GM11168 (cell line): ENCODE data around the gene IGFBPL1.
"Not testable (repeated sequence)": the region's sequence is repeated elsewhere in the genome, so short reads cannot be mapped to it uniquely, and the experiment has no call there.

Experiments
- in situ Hi-C: fragments of 300-500 bp; cut with MboI; formaldehyde crosslinking; loops from one replicate; pipeline ENCODE4 v1.12.0; 2022; ENCODE audit warnings: low sequenced_read_pairs; ENCODE audit not compliant: unreplicated experiment

Gene IGFBPL1, protein sequence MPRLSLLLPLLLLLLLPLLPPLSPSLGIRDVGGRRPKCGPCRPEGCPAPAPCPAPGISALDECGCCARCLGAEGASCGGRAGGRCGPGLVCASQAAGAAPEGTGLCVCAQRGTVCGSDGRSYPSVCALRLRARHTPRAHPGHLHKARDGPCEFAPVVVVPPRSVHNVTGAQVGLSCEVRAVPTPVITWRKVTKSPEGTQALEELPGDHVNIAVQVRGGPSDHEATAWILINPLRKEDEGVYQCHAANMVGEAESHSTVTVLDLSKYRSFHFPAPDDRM

DNA sequence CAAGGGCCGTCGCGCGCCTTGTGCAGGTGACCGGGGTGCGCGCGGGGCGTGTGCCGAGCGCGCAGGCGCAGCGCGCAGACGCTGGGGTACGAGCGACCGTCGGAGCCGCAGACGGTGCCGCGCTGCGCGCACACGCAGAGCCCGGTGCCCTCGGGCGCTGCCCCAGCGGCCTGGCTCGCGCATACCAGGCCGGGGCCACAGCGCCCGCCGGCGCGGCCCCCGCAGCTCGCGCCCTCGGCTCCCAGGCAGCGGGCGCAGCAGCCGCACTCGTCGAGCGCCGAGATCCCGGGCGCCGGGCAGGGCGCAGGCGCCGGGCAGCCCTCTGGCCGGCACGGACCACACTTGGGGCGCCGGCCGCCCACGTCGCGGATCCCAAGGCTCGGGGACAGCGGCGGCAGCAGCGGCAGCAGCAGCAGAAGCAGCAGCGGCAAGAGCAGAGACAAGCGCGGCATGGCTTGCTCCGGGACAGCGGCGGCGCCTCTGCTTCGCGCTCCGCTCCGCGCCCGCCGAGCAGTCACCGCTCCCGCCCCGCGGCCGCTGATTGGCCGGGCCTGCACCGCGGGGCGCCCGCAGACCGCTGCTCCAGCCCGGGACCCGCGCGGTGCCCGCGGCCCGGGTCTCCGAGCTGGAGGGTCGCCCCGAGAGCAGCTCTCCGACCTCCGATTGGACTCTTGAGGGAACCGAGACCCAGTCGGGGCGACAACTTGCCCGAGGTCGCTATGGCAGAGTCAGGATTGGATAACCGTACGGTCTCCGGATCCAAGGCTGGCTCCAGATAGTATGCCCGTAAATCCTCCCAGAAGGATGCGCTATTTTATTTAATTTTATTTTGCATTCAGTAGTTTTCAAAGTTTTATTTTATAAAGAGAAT lies at the start of gene IGFBPL1:
Gene IGFBPL1, minus strand, starts transcription at position 482 of the 871 bp plus-strand sequence. Its CDS starts 30 bp downstream, at position 452.
- in situ Hi-C loops = no loop called here

- in situ Hi-C loops = not testable (repeated sequence)
These were observed 48.5 kb upstream of the IGFBPL1 start for GRCh38 chr9:38472583-38473249.

DNA sequence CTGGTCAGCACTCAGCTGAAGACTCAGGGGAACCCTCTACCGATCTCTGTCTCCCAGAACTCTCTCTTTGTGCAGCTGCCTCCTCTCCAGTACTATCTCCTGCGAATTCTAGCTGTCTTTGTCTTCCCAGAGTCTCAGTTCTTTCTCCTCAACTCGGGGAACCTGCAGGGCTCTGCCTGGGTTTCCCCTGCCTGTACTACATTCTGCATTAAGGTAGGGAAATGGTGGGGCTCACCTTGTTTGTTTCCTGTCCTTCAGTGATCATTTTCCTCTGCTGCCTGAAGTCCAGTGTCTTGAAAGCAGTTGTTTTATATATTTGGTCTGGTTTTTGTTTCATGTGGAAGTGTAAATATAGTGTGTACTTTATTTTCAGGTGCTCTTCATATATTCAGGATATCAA lies 43.1 kb upstream of the IGFBPL1 start:
- in situ Hi-C loops = no loop called here

GRCh38 chr9:38453835-38454234 lies 29.6 kb upstream of the IGFBPL1 start:
- in situ Hi-C loops = no loop called here

GRCh38 chr9:38451162-38451561 lies 26.9 kb upstream of the IGFBPL1 start:
- in situ Hi-C loops = no loop called here

- in situ Hi-C loops = no loop called here
These were observed 23.4 kb upstream of the IGFBPL1 start for GRCh38 chr9:38447703-38448102.

- in situ Hi-C loops = no loop called here
These were observed 21.1 kb upstream of the IGFBPL1 start for GRCh38 chr9:38445154-38446043.

DNA sequence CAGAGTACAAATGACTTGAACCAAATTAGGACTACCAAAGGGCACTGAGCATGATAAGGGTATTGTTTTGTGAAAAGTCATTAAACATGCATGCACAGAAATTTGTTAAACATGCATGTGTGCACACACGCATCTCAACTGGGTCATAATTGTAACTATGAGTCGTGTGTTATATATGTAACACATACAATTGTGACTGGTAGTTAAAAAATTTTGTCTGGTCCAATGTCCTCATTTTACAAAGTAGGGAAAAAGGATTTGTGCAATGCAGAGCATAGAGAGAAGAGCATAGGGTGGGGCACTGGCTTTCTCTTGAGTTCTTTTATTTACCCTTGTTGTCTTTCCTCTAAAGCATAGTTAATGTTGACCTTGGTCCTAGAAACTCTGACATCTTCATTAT lies 19.3 kb upstream of the IGFBPL1 start:
- in situ Hi-C loops = no loop called here

GRCh38 chr9:38443181-38443580 lies 18.9 kb upstream of the IGFBPL1 start:
- in situ Hi-C loops = no loop called here

GRCh38 chr9:38442473-38443096 lies 18.3 kb upstream of the IGFBPL1 start:
- in situ Hi-C loops = no loop called here

- in situ Hi-C loops = no loop called here
These were observed 17.3 kb upstream of the IGFBPL1 start for GRCh38 chr9:38441347-38442085.

DNA sequence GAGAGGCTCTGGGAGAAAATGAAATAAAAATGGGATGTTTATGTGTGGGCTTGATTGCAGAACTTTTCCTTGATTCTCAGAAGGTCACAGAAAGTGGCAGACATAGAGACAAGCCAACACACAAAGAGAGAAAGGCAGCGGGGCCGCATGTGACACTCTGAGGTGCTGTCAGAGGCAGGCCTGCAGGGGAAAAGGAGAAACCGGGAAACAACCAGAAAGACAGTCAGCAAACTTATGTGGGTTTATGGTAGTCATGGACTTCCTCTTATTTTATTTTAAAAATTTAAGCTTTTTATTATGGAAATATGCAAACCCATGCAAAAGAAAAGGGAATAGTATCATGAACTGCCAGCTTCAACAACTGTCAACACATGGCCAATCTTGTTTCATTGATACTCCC lies 16.3 kb upstream of the IGFBPL1 start:
- in situ Hi-C loops = no loop called here

GRCh38 chr9:38439916-38440301 lies 15.7 kb upstream of the IGFBPL1 start:
- in situ Hi-C loops = no loop called here

GRCh38 chr9:38439291-38439915 lies 15.1 kb upstream of the IGFBPL1 start:
- in situ Hi-C loops = no loop called here

- in situ Hi-C loops = no loop called here
These were observed 13.1 kb upstream of the IGFBPL1 start for GRCh38 chr9:38437193-38437823.

DNA sequence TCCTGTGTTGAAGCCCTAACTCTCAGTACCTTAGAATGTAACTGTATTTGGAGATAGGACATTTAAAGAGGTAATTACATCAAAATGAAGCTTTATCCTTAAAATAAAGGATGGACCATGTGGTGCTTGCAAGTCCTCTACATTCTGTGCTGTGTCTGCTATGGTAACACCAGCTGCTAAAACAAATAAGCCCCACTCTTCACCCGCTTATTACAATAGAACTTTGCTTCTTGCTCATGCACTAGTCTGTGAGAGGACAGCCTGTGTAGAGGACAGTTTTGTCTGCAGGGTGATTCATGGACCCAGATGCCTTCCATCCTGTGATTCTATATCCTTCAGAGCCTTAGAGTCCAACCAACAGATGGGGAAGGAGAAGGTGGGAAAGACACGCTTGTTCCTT lies 12.5 kb upstream of the IGFBPL1 start:
- in situ Hi-C loops = no loop called here

GRCh38 chr9:38435521-38435920 lies 11.3 kb upstream of the IGFBPL1 start:
- in situ Hi-C loops = no loop called here

DNA sequence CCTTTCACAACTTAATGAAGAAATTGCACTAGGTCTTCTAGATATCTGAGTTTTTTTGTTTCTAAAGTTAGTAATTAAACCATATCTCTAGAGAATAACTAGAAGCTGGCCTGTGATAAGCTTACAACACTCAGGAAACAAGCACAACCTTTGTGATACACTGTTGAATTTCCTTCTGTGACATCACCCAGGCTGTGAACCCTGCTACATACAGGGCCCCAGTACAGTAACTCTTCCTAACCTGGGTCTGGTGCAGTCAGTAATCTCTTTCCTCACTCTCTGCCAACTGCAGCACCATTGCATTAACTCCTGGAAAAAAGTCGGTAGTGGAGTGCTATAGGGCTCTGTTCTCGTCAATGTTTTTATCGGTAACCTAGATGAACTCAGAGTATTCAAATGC lies 10.6 kb upstream of the IGFBPL1 start:
- in situ Hi-C loops = no loop called here
